H1 (cell line): ENCODE results near the gene ZNF860. TPM values are rescaled to one million over a fixed set of nuclear protein-coding genes. Genes with fewer than 3 reads are reported as not detected.

Source experiments
- ASH2L ChIP-seq: fragments of 200-600, 300-600 bp; sonication (generic); IDR thresholded peaks from one replicate; pipeline ENCODE4 v1.7.1; 2017; ENCODE audit warnings: low read length
- PHF8 ChIP-seq: fragments of 200-600 bp; sonication (generic); conservative IDR thresholded peaks from 2 replicates; pipeline ENCODE4 v1.7.1; 2012; ENCODE audit warnings: low read depth, mild to moderate bottlenecking, inconsistent platforms, low read length, moderate library complexity
- SAP30 ChIP-seq: fragments of 300-600 bp; sonication (generic); IDR thresholded peaks from 2 replicates; pipeline ENCODE4 v1.7.1; 2012; ENCODE audit warnings: low read length, moderate library complexity, mild to moderate bottlenecking, inconsistent platforms; ENCODE audit not compliant: insufficient read depth, insufficient replicate concordance
- SP2 ChIP-seq: IDR thresholded peaks from 2 replicates; pipeline ENCODE4 v1.6.1; 2012; ENCODE audit warnings: mild to moderate bottlenecking, low read length, inconsistent platforms
- polyA plus RNA-seq, 7 experiments: library from polyadenylated mRNA; depleted of rRNA in 3 of 7; stranded (reverse) in 5 of 7; unstranded in 2 of 7; fragments of >200 nt in 5 of 7; fragments of 200-250 nt in 2 of 7; gene quantifications; 1 replicate in 5 of 7; 2 replicates in 1 of 7; 4 replicates in 1 of 7; pipeline versions ENCODE4 v1.2.1 to v1.2.3, GENCODE V29; 2011 to 2013; ENCODE audit warnings: missing spikeins in 2 of 7, mixed read lengths in 2 of 7
- total RNA-seq: library from RNA; stranded (reverse); fragmentation: NEBNext Ultra II Directional; extraction: Animal tissue kit (Norgen Biotek cat#: 25700); gene quantifications from 2 replicates; pipeline ENCODE4 v1.2.1, GENCODE V29; 2021
- TF ChIP-seq, protein P1 (sequence below): fragments of 300-600 bp; sonication (generic); IDR thresholded peaks from 2 replicates; pipeline ENCODE4 v1.7.1; 2012; ENCODE audit warnings: low read length, moderate library complexity, mild to moderate bottlenecking, inconsistent platforms; ENCODE audit not compliant: insufficient replicate concordance
- TF ChIP-seq, protein P2 (sequence below): IDR thresholded peaks from 2 replicates; pipeline ENCODE4 v1.6.1; 2011; ENCODE audit warnings: low read depth, mild to moderate bottlenecking, low read length; ENCODE audit not compliant: insufficient read depth
- TF ChIP-seq, protein P3 (sequence below), 3 experiments: IDR thresholded peaks; 1 replicate in 2 of 3; 2 replicates in 1 of 3; pipeline versions ENCODE4 v1.5.1 to v1.6.1; 2011; ENCODE audit warnings: low read length in 3 of 3, mild to moderate bottlenecking in 3 of 3, inconsistent platforms in 2 of 3, low read depth in 1 of 3, moderate library complexity in 1 of 3; ENCODE audit not compliant: insufficient read depth in 1 of 3; ENCODE audit errors: control extremely low read depth in 1 of 3

Gene ZNF860
- total and polyA plus RNA-seq, 2 of the 8 experiments (the other 6 are each of a cell fraction or from before 2014, with no cell fraction given): 3.2 to 8.6 TPM

DNA sequence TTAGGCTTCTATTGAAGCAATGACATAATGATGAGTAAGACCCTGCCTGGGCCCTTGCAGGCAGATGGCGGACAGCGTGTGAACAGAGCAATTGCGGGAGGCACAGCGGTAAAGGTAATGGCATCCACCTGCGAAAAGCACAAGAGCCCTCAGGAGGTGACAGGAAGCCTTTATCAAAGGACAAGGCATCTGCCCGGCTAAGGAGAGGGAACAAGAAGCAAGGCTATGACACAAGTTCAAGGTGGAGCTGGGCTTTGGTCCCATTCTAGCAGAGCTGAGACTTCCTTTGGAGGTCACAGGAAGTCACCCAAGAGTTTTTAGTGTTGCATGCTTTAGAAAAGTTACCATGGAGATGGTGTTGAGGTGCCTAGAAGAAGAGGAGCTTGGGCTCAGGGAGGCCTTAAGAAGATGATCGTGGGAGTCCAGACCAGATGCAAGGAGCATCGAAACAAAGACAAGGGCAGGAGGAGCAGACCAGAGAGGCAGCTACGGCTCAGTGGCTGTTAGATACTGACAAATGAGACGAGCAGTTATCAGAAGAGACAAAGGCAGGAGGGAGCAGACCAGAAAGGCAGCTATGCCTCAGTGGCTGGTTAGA, 35.0 kb upstream of the ZNF860 start (continued):
- TF ChIP-seq, protein P1, sequence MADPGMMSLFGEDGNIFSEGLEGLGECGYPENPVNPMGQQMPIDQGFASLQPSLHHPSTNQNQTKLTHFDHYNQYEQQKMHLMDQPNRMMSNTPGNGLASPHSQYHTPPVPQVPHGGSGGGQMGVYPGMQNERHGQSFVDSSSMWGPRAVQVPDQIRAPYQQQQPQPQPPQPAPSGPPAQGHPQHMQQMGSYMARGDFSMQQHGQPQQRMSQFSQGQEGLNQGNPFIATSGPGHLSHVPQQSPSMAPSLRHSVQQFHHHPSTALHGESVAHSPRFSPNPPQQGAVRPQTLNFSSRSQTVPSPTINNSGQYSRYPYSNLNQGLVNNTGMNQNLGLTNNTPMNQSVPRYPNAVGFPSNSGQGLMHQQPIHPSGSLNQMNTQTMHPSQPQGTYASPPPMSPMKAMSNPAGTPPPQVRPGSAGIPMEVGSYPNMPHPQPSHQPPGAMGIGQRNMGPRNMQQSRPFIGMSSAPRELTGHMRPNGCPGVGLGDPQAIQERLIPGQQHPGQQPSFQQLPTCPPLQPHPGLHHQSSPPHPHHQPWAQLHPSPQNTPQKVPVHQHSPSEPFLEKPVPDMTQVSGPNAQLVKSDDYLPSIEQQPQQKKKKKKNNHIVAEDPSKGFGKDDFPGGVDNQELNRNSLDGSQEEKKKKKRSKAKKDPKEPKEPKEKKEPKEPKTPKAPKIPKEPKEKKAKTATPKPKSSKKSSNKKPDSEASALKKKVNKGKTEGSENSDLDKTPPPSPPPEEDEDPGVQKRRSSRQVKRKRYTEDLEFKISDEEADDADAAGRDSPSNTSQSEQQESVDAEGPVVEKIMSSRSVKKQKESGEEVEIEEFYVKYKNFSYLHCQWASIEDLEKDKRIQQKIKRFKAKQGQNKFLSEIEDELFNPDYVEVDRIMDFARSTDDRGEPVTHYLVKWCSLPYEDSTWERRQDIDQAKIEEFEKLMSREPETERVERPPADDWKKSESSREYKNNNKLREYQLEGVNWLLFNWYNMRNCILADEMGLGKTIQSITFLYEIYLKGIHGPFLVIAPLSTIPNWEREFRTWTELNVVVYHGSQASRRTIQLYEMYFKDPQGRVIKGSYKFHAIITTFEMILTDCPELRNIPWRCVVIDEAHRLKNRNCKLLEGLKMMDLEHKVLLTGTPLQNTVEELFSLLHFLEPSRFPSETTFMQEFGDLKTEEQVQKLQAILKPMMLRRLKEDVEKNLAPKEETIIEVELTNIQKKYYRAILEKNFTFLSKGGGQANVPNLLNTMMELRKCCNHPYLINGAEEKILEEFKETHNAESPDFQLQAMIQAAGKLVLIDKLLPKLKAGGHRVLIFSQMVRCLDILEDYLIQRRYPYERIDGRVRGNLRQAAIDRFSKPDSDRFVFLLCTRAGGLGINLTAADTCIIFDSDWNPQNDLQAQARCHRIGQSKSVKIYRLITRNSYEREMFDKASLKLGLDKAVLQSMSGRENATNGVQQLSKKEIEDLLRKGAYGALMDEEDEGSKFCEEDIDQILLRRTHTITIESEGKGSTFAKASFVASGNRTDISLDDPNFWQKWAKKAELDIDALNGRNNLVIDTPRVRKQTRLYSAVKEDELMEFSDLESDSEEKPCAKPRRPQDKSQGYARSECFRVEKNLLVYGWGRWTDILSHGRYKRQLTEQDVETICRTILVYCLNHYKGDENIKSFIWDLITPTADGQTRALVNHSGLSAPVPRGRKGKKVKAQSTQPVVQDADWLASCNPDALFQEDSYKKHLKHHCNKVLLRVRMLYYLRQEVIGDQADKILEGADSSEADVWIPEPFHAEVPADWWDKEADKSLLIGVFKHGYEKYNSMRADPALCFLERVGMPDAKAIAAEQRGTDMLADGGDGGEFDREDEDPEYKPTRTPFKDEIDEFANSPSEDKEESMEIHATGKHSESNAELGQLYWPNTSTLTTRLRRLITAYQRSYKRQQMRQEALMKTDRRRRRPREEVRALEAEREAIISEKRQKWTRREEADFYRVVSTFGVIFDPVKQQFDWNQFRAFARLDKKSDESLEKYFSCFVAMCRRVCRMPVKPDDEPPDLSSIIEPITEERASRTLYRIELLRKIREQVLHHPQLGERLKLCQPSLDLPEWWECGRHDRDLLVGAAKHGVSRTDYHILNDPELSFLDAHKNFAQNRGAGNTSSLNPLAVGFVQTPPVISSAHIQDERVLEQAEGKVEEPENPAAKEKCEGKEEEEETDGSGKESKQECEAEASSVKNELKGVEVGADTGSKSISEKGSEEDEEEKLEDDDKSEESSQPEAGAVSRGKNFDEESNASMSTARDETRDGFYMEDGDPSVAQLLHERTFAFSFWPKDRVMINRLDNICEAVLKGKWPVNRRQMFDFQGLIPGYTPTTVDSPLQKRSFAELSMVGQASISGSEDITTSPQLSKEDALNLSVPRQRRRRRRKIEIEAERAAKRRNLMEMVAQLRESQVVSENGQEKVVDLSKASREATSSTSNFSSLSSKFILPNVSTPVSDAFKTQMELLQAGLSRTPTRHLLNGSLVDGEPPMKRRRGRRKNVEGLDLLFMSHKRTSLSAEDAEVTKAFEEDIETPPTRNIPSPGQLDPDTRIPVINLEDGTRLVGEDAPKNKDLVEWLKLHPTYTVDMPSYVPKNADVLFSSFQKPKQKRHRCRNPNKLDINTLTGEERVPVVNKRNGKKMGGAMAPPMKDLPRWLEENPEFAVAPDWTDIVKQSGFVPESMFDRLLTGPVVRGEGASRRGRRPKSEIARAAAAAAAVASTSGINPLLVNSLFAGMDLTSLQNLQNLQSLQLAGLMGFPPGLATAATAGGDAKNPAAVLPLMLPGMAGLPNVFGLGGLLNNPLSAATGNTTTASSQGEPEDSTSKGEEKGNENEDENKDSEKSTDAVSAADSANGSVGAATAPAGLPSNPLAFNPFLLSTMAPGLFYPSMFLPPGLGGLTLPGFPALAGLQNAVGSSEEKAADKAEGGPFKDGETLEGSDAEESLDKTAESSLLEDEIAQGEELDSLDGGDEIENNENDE: no peak
- TF ChIP-seq ASH2L (no peak), SAP30 (no peak), SP2 (no peak), PHF8 (no peak)
- TF ChIP-seq, protein P2, sequence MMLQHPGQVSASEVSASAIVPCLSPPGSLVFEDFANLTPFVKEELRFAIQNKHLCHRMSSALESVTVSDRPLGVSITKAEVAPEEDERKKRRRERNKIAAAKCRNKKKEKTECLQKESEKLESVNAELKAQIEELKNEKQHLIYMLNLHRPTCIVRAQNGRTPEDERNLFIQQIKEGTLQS: no peak
- TF ChIP-seq, protein P3, sequence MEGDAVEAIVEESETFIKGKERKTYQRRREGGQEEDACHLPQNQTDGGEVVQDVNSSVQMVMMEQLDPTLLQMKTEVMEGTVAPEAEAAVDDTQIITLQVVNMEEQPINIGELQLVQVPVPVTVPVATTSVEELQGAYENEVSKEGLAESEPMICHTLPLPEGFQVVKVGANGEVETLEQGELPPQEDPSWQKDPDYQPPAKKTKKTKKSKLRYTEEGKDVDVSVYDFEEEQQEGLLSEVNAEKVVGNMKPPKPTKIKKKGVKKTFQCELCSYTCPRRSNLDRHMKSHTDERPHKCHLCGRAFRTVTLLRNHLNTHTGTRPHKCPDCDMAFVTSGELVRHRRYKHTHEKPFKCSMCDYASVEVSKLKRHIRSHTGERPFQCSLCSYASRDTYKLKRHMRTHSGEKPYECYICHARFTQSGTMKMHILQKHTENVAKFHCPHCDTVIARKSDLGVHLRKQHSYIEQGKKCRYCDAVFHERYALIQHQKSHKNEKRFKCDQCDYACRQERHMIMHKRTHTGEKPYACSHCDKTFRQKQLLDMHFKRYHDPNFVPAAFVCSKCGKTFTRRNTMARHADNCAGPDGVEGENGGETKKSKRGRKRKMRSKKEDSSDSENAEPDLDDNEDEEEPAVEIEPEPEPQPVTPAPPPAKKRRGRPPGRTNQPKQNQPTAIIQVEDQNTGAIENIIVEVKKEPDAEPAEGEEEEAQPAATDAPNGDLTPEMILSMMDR (IDR thresholded peaks at IDR 0.05; ENCODE audit: control extremely low read depth in 1 of 3, insufficient read depth in 1 of 3, low read depth in 1 of 3, low read length in 3 of 3): no peak
